Testis (tissue), 3 donors: ENCODE measurements around the gene FDX2. TPM values are rescaled to one million over a fixed set of nuclear protein-coding genes. Genes with fewer than 3 reads are reported as not detected.
A peak's percentile ranks its signal among the peaks of the same experiment; 100 is the strongest.

Experiments used
- DNase-seq: peaks from one replicate; pipeline ENCODE4 v3.0.0-alpha.2; 2019
- H3K27ac ChIP-seq, 2 donors: fragments of 200-600 bp; sonication (generic); one replicate each; pipeline ENCODE4 v1.5.1; 2019
- H3K27me3 ChIP-seq: fragments of 200-600 bp; sonication (generic); one replicate; pipeline ENCODE4 v1.5.1; 2019
- H3K36me3 ChIP-seq: fragments of 200-600 bp; sonication (generic); one replicate; pipeline ENCODE4 v1.5.1; 2017; ENCODE audit warnings: low read depth; ENCODE audit errors: missing control alignments
- H3K4me1 ChIP-seq: fragments of 200-600 bp; sonication (generic); one replicate; pipeline ENCODE4 v1.5.1; 2019
- H3K4me3 ChIP-seq, 2 donors: fragments of 200-600 bp; sonication (generic); one replicate each; pipeline ENCODE4 v1.5.1; 2017 to 2019
- H3K9me3 ChIP-seq: fragments of 200-600 bp; sonication (generic); one replicate; pipeline ENCODE4 v1.5.1; 2017
- CTCF ChIP-seq, 3 experiments: fragments of 450-650 bp in 2 of 3; fragments of 200-600 bp in 1 of 3; sonication (generic) in 1 of 3; IDR thresholded peaks; one replicate each; pipeline ENCODE4 v1.5.1; 2016 to 2019; ENCODE audit warnings: antibody characterized with exemption in 3 of 3, mild to moderate bottlenecking in 2 of 3, moderate library complexity in 1 of 3
- POLR2A ChIP-seq: fragments of 450-650 bp; IDR thresholded peaks from one replicate; pipeline ENCODE4 v1.6.1; 2017; ENCODE audit warnings: antibody characterized with exemption, mild to moderate bottlenecking, moderate library complexity
- WGBS, 2 donors: methylation state at CpG; one replicate each; pipeline ENCODE4 v1.1.5; 2018; 5-methylcytosine and 5-hydroxymethylcytosine counted together
- intact Hi-C: fragments of 100-400 bp; cut with DNase I; formaldehyde crosslinking; loops from one replicate; pipeline ENCODE4 v1.15.1; 2023; ENCODE audit warnings: low total_unique reads
- polyA plus RNA-seq: library from polyadenylated mRNA; stranded (reverse); fragments of 350-450 nt; fragmentation: Illumina TruSeq; extraction: RNeasy Lipid Tissue Mini Kit (QIAGEN cat#74804); gene quantifications from one replicate; pipeline ENCODE4 v1.2.3, GENCODE V29; 2014; ENCODE audit warnings: low read depth, low replicate concordance; ENCODE audit not compliant: insufficient read depth
- total RNA-seq, 2 donors: library from RNA; depleted of rRNA; stranded (reverse); fragments of >200 nt; gene quantifications; one replicate each; pipeline ENCODE4 v1.2.3, GENCODE V29; 2016

Gene FDX2
- total and polyA plus RNA-seq, 3 donors from 2014 or later = 26.8 to 40.2 (median 35.7) TPM

- TF ChIP-seq CTCF (IDR thresholded peaks at IDR 0.05) (no peak), POLR2A (no peak)
- no peaks in the 10 kb centered on the region for H3K36me3 ChIP-seq
- 66 to 76% methylated on average over 17 to 29 of the region's 29 CpGs for WGBS, 2 donors
- intact Hi-C loops = loop anchor here (5.0 kb wide), 1 partner anchor 45 kb away; the partner anchor contains the start of gene ICAM1
- H3K27ac ChIP-seq = no peak overlapping the region
- H3K4me3 ChIP-seq = no peak overlapping the region
- H3K27me3 ChIP-seq = no peaks in the 10 kb centered on the region
- DNase-seq = no peak
- no peaks in the 10 kb centered on the region for H3K9me3 ChIP-seq
- peaks cover 14% of the 10 kb centered on the region for H3K4me1 ChIP-seq
Observed at GRCh38 chr19:10317045-10317856, 1.4 kb upstream of the FDX2 start.

GRCh38 chr19:10316229-10317044 lies 622 bp upstream of the FDX2 start:
- no peaks in the 10 kb centered on the region for H3K27me3 ChIP-seq
- no peaks in the 10 kb centered on the region for H3K36me3 ChIP-seq
- H3K4me3 ChIP-seq = peak overlapping the region in 1 of 2 donors; percentile 96
- H3K4me1 ChIP-seq = peaks cover 14% of the 10 kb centered on the region
- TF ChIP-seq POLR2A = no peak
- no peak for TF ChIP-seq CTCF (IDR thresholded peaks at IDR 0.05)
- peak overlapping the region in 1 of 2 donors; percentile 76 for H3K27ac ChIP-seq
- intact Hi-C loops = loop anchor here (5.0 kb wide), 1 partner anchor 44 kb away; the partner anchor contains the start of gene ICAM1
- WGBS, 2 donors = 37 to 55% methylated on average over 14 to 19 of the region's 19 CpGs
- H3K9me3 ChIP-seq = no peaks in the 10 kb centered on the region
- DNase-seq = peak; percentile 51

GRCh38 chr19:10309423-10309822 lies 6.4 kb downstream of the FDX2 start, which contains the start of gene ZGLP1:
Gene ZGLP1 (minus strand): TSS chr19:10309815.
- intact Hi-C loops = no loop called here
- TF ChIP-seq CTCF (IDR thresholded peaks at IDR 0.05) = no peak
- H3K4me3 ChIP-seq = peak within 1 kb of the TSS; percentile 1 to 48
- H3K36me3 ChIP-seq = no peaks in the 10 kb centered on the region
- DNase-seq = no peak
- no peaks in the 10 kb centered on the region for H3K27me3 ChIP-seq
- 65 to 81% methylated on average over 12 to 24 of the region's 24 CpGs for WGBS, 2 donors
- H3K4me1 ChIP-seq = no peaks in the 10 kb centered on the region
- no peaks in the 10 kb centered on the region for H3K9me3 ChIP-seq
- no peak within 1 kb of the TSS for H3K27ac ChIP-seq

GRCh38 chr19:10306327-10306726 lies 9.5 kb downstream of the FDX2 start:
- 88 to 90% methylated on average over 5 of the region's 5 CpGs for WGBS, 2 donors
- Histone ChIP-seq H3K4me1 (no peaks in the 10 kb centered on the region), H3K9me3 (no peaks in the 10 kb centered on the region), H3K4me3 (no peak overlapping the region), H3K36me3 (no peaks in the 10 kb centered on the region), H3K27ac (no peak overlapping the region), H3K27me3 (no peaks in the 10 kb centered on the region)
- intact Hi-C loops = no loop called here
- TF ChIP-seq CTCF (IDR thresholded peaks at IDR 0.05) (no peak), POLR2A (no peak)
- DNase-seq = no peak
